Measurements from ENCODE around the gene VGLL4. TPM values are rescaled to one million over a fixed set of nuclear protein-coding genes. Genes with fewer than 3 reads are reported as not detected.
A peak's percentile ranks its signal among the peaks of the same experiment; 100 is the strongest.

The VGLL4 gene
- total RNA-seq, 4 donors from 2014 or later: 41.3 to 54.7 (median 49.5) TPM

DNA sequence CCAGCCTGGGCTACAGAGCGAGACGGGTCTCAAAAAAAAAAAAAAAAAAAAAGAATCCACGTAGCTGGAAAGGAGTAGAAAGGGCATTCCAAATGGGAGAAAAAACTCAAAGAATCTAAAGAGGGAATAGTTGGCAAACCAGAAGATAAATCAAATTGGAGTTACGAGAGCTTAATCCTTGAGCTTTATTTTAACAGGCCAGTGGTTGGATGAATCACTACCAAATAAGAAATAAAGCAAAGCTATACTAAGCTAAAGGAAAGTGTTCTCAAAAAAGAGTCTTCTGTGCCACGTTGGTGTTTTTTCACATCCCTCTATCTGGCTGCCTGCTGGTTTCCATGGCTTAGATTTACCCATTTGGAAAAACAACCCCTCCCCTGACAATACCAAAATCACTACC, 14.0 kb downstream of the VGLL4 start:
- TF ChIP-seq, protein P1, sequence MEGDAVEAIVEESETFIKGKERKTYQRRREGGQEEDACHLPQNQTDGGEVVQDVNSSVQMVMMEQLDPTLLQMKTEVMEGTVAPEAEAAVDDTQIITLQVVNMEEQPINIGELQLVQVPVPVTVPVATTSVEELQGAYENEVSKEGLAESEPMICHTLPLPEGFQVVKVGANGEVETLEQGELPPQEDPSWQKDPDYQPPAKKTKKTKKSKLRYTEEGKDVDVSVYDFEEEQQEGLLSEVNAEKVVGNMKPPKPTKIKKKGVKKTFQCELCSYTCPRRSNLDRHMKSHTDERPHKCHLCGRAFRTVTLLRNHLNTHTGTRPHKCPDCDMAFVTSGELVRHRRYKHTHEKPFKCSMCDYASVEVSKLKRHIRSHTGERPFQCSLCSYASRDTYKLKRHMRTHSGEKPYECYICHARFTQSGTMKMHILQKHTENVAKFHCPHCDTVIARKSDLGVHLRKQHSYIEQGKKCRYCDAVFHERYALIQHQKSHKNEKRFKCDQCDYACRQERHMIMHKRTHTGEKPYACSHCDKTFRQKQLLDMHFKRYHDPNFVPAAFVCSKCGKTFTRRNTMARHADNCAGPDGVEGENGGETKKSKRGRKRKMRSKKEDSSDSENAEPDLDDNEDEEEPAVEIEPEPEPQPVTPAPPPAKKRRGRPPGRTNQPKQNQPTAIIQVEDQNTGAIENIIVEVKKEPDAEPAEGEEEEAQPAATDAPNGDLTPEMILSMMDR (IDR thresholded peaks at IDR 0.05): no peak
- DNase-seq (ENCODE audit: low spot score) (no peak), ATAC-seq (ENCODE audit: low FRiP score) (peak; percentile 46)

DNA sequence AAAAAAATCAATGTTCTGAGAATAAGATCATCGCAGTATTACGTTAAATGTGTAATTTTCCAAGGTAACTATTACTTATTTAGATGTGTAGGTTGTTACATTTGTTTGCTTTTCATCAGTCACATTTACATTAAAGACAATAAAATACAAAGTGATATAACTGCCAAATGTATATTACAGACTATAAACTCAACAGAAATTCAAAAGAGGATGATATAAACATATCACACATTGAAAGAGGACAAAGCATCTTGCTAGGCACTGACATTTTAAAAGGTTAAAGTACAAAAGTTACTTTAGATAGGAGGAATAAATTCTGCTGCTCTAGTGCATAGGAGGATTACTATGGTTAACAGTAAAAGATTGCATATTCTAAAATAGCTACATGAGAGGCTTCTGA, 16.1 kb downstream of the VGLL4 start:
- no peak for ATAC-seq (ENCODE audit: low FRiP score)
- TF ChIP-seq, protein P1 (IDR thresholded peaks at IDR 0.05): no peak
- no peak for DNase-seq (ENCODE audit: low spot score)

DNA sequence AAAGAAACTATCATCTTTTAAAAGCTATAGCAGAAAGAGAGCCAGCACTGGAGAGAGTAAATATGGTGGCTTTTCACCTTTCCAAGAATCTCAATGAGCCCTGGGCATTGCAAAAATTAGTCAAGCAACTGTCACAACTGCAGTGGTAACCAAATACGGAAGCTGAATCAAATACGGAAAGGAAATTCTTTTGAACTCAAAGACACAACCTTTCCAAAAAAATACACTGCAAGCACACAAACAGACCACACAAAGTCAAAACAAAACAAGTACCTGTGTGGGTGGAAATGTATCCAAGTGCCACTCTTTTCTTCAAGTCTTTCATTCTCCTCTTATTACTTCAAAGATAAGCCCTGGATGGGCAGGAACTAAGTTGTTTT, 17.6 kb downstream of the VGLL4 start:
- ATAC-seq (ENCODE audit: low FRiP score) (no peak), DNase-seq (ENCODE audit: low spot score) (no peak)
- TF ChIP-seq, protein P1 (IDR thresholded peaks at IDR 0.05): no peak

DNA sequence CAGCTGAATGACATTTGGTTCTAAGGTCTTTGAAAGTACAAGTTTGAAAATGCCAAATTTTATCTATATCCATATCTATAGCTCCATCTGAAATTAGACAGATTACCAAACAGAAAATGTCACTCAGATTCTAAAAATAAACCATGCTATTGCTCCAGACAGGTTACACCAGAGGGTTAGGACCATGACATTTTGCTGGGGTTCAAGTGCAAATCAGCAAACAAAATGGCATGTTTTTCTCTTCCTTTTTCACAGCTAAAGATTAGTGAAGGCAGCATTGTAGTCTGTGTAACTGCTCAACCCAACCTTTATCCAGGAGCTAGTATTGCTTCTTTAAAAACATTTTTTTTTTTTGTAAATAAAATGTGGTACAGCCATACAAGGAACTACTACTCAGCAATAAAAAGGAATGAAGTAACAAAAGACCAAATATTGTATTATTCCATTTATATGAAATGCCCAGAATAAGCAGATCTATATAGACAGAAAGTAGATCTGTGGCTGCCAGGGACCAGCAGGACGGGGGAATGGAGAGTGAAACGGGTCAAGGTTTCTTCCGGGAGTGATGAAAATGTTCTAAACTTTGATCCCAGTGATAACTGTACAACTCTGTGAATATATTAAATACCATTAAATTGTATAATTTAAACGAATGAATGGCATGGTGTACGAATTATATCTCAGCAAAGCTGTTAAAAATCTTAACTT, 18.2 kb downstream of the VGLL4 start:
- DNase-seq (ENCODE audit: low spot score) (no peak), ATAC-seq (ENCODE audit: low FRiP score) (no peak)
- TF ChIP-seq, protein P1 (IDR thresholded peaks at IDR 0.05): no peak

DNA sequence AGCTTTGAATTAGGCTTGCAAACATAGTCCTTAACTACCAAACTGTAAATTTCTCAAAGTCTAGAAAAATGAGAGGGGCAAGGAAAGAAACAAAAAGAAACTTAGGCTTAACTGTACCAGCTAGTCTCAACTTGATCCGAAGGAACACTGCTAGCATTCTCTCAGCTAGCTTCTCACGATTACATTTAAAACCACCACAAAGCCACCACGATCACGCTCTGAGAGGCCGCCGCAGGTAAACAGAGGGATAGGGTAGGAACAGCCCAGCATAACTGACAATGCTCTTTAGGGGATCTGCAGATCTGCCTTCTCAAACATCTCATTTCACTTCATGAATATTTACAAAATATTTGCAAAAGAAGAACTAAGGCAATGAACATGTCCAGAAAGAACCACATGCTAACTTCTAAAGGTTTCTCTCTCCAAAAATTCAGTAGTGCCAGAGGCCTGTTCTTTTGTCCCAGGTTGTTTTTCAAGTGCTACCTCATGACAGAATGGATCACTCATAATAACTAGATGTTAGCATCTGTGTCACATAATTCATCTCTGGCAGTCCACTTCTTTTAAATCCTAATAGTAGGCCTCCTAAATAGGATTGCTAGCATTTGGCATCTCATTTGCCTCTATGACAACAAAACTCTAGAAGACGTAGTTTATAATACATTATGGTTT, 18.9 kb downstream of the VGLL4 start:
- DNase-seq (ENCODE audit: low spot score) (no peak), ATAC-seq (ENCODE audit: low FRiP score) (no peak)
- TF ChIP-seq, protein P1 (IDR thresholded peaks at IDR 0.05): no peak

DNA sequence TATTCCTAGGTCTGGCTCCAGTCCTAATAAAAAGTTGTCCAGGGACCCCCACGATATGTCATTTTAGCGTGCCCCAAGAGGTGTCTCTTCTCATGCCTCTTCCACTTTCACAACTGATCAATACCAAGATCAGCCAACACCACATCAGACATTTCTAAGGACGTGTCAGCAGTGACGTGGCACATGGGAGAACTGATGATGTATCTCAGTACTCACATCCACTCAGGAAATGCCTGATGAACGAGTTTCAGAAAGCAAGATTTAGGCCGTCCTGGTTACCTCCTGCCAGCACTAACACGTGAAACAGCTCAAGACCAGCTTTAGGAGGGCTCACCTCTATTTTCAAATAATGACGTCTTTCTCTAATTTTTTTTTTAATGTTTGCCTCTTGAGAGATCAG, 19.6 kb downstream of the VGLL4 start:
- ATAC-seq (ENCODE audit: low FRiP score): no peak
- TF ChIP-seq, protein P1 (IDR thresholded peaks at IDR 0.05): no peak

More for the DNA sequence above, 19.6 kb downstream of the VGLL4 start:
- no peak for DNase-seq (ENCODE audit: low spot score)

All from omental fat pad (tissue), 4 donors.